HEK293 (cell line): ENCODE results near the gene ENTREP3.

Source experiments
- CTCF ChIA-PET: fragments of 350-600 bp; formaldehyde crosslinking; extraction: SDS; loops from one replicate; lab custom pipeline; 2021; ENCODE audit warnings: antibody characterized with exemption; lab: Yijun Ruan, JAX
- POLR2A ChIA-PET: fragments of 300-600 bp; formaldehyde crosslinking; extraction: SDS; loops from one replicate; lab custom pipeline; 2020; ENCODE audit warnings: antibody characterized with exemption, inconsistent platforms; lab: Yijun Ruan, JAX
- H3K27ac ChIP-seq: fragments of 200-500 bp; sonication (Bioruptor generic); 2 replicates; pipeline ENCODE4 v1.5.1; 2014; ENCODE audit warnings: low read depth, low read length, control low read depth, inconsistent platforms; ENCODE audit errors: extremely low read depth
- H3K36me3 ChIP-seq, 2 experiments: fragments of 200-500 bp in 1 of 2; sonication (Bioruptor generic) in 1 of 2; 1 replicate in 1 of 2; 2 replicates in 1 of 2; pipeline ENCODE4 v1.5.1; 2014 to 2017; ENCODE audit warnings: inconsistent platforms in 2 of 2, low read length in 2 of 2; ENCODE audit not compliant: control insufficient read depth in 2 of 2, insufficient read depth in 1 of 2
- H3K4me1 ChIP-seq: fragments of 200-500 bp; sonication (Bioruptor generic); 2 replicates; pipeline ENCODE4 v1.5.1; 2014; ENCODE audit warnings: mild to moderate bottlenecking, low read length, inconsistent platforms; ENCODE audit not compliant: control insufficient read depth, insufficient read depth
- H3K4me3 ChIP-seq: 2 replicates; pipeline ENCODE4 v1.5.1; 2011; ENCODE audit warnings: low read depth, mild to moderate bottlenecking, control low read depth, low read length, moderate library complexity
- H3K9me3 ChIP-seq: fragments of 200-500 bp; sonication (Bioruptor generic); 2 replicates; pipeline ENCODE4 v1.5.1; 2014; ENCODE audit warnings: low read depth, low read length, inconsistent platforms; ENCODE audit not compliant: control insufficient read depth, insufficient read depth
- EGR2 ChIP-seq: fragments of 450-650 bp; formaldehyde crosslinking; IDR thresholded peaks from 2 replicates; pipeline ENCODE4 v1.5.1; 2016; ENCODE audit warnings: low read depth, missing biosample characterization, missing genetic modification characterization
- ELK4 ChIP-seq: IDR thresholded peaks from 2 replicates; pipeline ENCODE4 v1.6.1; 2011; ENCODE audit warnings: mild to moderate bottlenecking, low read depth, low read length, borderline replicate concordance
- GLI2 ChIP-seq: fragments of 450-650 bp; formaldehyde crosslinking; IDR thresholded peaks from 2 replicates; pipeline ENCODE4; 2017; ENCODE audit warnings: missing biosample characterization, missing genetic modification characterization, low read depth, borderline replicate concordance
- OSR2 ChIP-seq: fragments of 450-650 bp; formaldehyde crosslinking; IDR thresholded peaks from 2 replicates; pipeline ENCODE4 v1.5.1; 2016; ENCODE audit warnings: missing biosample characterization, missing genetic modification characterization
- RBAK ChIP-seq: fragments of 450-650 bp; formaldehyde crosslinking; IDR thresholded peaks from 2 replicates; pipeline ENCODE4 v1.5.1; 2016; ENCODE audit warnings: missing biosample characterization, missing genetic modification characterization
- SCRT1 ChIP-seq: fragments of 450-650 bp; formaldehyde crosslinking; IDR thresholded peaks from 2 replicates; pipeline ENCODE4 v1.5.1; 2016; ENCODE audit warnings: missing biosample characterization, missing genetic modification characterization, borderline replicate concordance
- ZBTB48 ChIP-seq: fragments of 450-650 bp; formaldehyde crosslinking; IDR thresholded peaks from 2 replicates; pipeline ENCODE4 v1.5.1; 2016; ENCODE audit warnings: missing biosample characterization, missing genetic modification characterization
- ZNF184 ChIP-seq: fragments of 450-650 bp; IDR thresholded peaks from 2 replicates; pipeline ENCODE4 v1.5.1; 2018; ENCODE audit warnings: missing biosample characterization, mild to moderate bottlenecking, missing genetic modification characterization
- ZNF2 ChIP-seq: fragments of 450-650 bp; formaldehyde crosslinking; IDR thresholded peaks from 2 replicates; pipeline ENCODE4 v1.5.1; 2016; ENCODE audit warnings: missing biosample characterization, missing genetic modification characterization
- ZNF239 ChIP-seq: fragments of 450-650 bp; formaldehyde crosslinking; IDR thresholded peaks from 2 replicates; pipeline ENCODE4 v1.5.1; 2016; ENCODE audit warnings: missing biosample characterization, missing genetic modification characterization
- ZNF24 ChIP-seq: fragments of 450-650 bp; formaldehyde crosslinking; IDR thresholded peaks from 2 replicates; pipeline ENCODE4 v1.5.1; 2016; ENCODE audit warnings: missing biosample characterization, missing genetic modification characterization
- ZNF280C ChIP-seq: fragments of 450-650 bp; formaldehyde crosslinking; IDR thresholded peaks from 2 replicates; pipeline ENCODE4 v1.5.1; 2016; ENCODE audit warnings: missing biosample characterization, missing genetic modification characterization
- ZNF354C ChIP-seq: fragments of 450-650 bp; formaldehyde crosslinking; IDR thresholded peaks from 2 replicates; pipeline ENCODE4 v1.5.1; 2016; ENCODE audit warnings: missing biosample characterization, missing genetic modification characterization, low read depth, borderline replicate concordance
- ZNF366 ChIP-seq: fragments of 450-650 bp; formaldehyde crosslinking; conservative IDR thresholded peaks from 2 replicates; pipeline ENCODE4 v1.5.1; 2016; ENCODE audit warnings: missing biosample characterization, missing genetic modification characterization
- ZNF391 ChIP-seq: fragments of 450-650 bp; formaldehyde crosslinking; IDR thresholded peaks from 2 replicates; pipeline ENCODE4 v1.5.1; 2016; ENCODE audit warnings: low read depth, missing biosample characterization, missing genetic modification characterization, borderline replicate concordance
- ZNF394 ChIP-seq: fragments of 450-650 bp; formaldehyde crosslinking; IDR thresholded peaks from 2 replicates; pipeline ENCODE4 v1.5.1; 2016; ENCODE audit warnings: missing biosample characterization, missing genetic modification characterization, mild to moderate bottlenecking, moderate library complexity, borderline replicate concordance
- ZNF571 ChIP-seq: fragments of 450-650 bp; formaldehyde crosslinking; IDR thresholded peaks from 2 replicates; pipeline ENCODE4 v1.5.0; 2017; ENCODE audit warnings: missing biosample characterization, missing genetic modification characterization
- ZNF623 ChIP-seq: fragments of 450-650 bp; formaldehyde crosslinking; IDR thresholded peaks from 2 replicates; pipeline ENCODE4 v1.5.1; 2016; ENCODE audit warnings: missing biosample characterization, missing genetic modification characterization
- ZNF747 ChIP-seq: fragments of 450-650 bp; formaldehyde crosslinking; IDR thresholded peaks from 2 replicates; pipeline ENCODE4 v1.5.1; 2016; ENCODE audit warnings: missing biosample characterization, missing genetic modification characterization
- TF ChIP-seq, protein P1 (sequence below): fragments of 450-650 bp; formaldehyde crosslinking; IDR thresholded peaks from 2 replicates; pipeline ENCODE4 v1.5.1; 2016; ENCODE audit warnings: missing biosample characterization, missing genetic modification characterization
- TF ChIP-seq, protein P2 (sequence below): fragments of 450-650 bp; formaldehyde crosslinking; IDR thresholded peaks from 2 replicates; pipeline ENCODE4 v1.5.1; 2016; ENCODE audit warnings: missing biosample characterization, missing genetic modification characterization
- TF ChIP-seq, protein P3 (sequence below): fragments of 450-650 bp; formaldehyde crosslinking; conservative IDR thresholded peaks from 2 replicates; pipeline ENCODE4 v1.5.1; 2016; ENCODE audit warnings: low read depth, missing biosample characterization, missing genetic modification characterization

The ENTREP3 gene

DNA sequence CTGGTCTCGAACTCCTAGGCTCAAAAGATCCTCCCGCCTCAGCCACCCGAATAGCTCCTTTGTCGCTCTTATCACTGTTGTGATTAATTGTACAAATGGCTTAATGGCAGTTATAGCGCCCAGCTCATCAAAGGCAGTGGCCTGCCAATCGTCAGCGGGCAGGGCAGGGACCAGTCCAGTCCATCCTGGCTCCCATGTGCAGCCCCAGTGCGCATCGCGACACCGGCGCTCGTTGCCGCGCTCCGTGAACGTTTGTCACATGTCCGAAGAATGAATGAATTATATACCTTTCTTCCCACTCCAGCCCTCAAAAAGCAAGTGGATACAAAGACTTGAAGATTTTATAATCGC is 28.4 kb downstream of the ENTREP3 start (continued):
- TF ChIP-seq ZNF24 (tag by site-specific recombination) (peak; percentile 99), ZNF394 (tag by site-specific recombination) (0 out of 2 replicates have a peak, but pooled peaks have one; percentile 13), RBAK (tag by site-specific recombination) (no peak), ZNF2 (tag by site-specific recombination) (peak; percentile 84; the same call in 1 of the 2 replicates), ZBTB48 (peak; percentile 62; the same call in 1 of the 2 replicates), ZNF280C (no peak), ZNF391 (tag by site-specific recombination) (peak; percentile 40; the same call in 1 of the 2 replicates), GLI2 (tag by site-specific recombination) (no peak), ELK4 (no peak)
- TF ChIP-seq, all 188 proteins: peak for 15

- ChIA-PET CTCF (interaction anchor here (0.5 to 2.9 kb wide), 21 partner anchors 10 to 770 kb away, joined by 3 to 25 read pairs (median 4); partner anchors contain the start of genes KRTCAP2, MTX1 and THBS3), POLR2A (interaction anchor here (0.6 to 1.8 kb wide), 7 partner anchors 19 to 98 kb away, joined by 3 to 8 read pairs (median 4); partner anchors contain the start of genes SCAMP3 and THBS3)
- H3K4me1 ChIP-seq, result peaks cover 3% of the 10 kb centered on the region
- TF ChIP-seq ZNF391 (tag by site-specific recombination) (peak; percentile 85; the same call in 1 of the 2 replicates), EGR2 (tag by site-specific recombination) (no peak), ZNF623 (tag by site-specific recombination) (no peak), ZNF239 (no peak), ZNF747 (tag by site-specific recombination) (no peak), ZNF366 (tag by site-specific recombination) (peak; percentile 95), ZNF571 (tag by site-specific recombination) (no peak), ZNF354C (no peak), OSR2 (tag by site-specific recombination) (no peak), ZNF184 (no peak), SCRT1 (tag by site-specific recombination) (no peak)
- TF ChIP-seq, protein P1, sequence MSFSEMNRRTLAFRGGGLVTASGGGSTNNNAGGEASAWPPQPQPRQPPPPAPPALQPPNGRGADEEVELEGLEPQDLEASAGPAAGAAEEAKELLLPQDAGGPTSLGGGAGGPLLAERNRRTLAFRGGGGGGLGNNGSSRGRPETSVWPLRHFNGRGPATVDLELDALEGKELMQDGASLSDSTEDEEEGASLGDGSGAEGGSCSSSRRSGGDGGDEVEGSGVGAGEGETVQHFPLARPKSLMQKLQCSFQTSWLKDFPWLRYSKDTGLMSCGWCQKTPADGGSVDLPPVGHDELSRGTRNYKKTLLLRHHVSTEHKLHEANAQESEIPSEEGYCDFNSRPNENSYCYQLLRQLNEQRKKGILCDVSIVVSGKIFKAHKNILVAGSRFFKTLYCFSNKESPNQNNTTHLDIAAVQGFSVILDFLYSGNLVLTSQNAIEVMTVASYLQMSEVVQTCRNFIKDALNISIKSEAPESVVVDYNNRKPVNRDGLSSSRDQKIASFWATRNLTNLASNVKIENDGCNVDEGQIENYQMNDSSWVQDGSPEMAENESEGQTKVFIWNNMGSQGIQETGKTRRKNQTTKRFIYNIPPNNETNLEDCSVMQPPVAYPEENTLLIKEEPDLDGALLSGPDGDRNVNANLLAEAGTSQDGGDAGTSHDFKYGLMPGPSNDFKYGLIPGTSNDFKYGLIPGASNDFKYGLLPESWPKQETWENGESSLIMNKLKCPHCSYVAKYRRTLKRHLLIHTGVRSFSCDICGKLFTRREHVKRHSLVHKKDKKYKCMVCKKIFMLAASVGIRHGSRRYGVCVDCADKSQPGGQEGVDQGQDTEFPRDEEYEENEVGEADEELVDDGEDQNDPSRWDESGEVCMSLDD (tag by site-specific recombination), result 0 out of 2 replicates have a peak, but pooled peaks have one; percentile 36
- TF ChIP-seq, protein P2, sequence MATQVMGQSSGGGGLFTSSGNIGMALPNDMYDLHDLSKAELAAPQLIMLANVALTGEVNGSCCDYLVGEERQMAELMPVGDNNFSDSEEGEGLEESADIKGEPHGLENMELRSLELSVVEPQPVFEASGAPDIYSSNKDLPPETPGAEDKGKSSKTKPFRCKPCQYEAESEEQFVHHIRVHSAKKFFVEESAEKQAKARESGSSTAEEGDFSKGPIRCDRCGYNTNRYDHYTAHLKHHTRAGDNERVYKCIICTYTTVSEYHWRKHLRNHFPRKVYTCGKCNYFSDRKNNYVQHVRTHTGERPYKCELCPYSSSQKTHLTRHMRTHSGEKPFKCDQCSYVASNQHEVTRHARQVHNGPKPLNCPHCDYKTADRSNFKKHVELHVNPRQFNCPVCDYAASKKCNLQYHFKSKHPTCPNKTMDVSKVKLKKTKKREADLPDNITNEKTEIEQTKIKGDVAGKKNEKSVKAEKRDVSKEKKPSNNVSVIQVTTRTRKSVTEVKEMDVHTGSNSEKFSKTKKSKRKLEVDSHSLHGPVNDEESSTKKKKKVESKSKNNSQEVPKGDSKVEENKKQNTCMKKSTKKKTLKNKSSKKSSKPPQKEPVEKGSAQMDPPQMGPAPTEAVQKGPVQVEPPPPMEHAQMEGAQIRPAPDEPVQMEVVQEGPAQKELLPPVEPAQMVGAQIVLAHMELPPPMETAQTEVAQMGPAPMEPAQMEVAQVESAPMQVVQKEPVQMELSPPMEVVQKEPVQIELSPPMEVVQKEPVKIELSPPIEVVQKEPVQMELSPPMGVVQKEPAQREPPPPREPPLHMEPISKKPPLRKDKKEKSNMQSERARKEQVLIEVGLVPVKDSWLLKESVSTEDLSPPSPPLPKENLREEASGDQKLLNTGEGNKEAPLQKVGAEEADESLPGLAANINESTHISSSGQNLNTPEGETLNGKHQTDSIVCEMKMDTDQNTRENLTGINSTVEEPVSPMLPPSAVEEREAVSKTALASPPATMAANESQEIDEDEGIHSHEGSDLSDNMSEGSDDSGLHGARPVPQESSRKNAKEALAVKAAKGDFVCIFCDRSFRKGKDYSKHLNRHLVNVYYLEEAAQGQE, result no peak
- TF ChIP-seq, protein P3, sequence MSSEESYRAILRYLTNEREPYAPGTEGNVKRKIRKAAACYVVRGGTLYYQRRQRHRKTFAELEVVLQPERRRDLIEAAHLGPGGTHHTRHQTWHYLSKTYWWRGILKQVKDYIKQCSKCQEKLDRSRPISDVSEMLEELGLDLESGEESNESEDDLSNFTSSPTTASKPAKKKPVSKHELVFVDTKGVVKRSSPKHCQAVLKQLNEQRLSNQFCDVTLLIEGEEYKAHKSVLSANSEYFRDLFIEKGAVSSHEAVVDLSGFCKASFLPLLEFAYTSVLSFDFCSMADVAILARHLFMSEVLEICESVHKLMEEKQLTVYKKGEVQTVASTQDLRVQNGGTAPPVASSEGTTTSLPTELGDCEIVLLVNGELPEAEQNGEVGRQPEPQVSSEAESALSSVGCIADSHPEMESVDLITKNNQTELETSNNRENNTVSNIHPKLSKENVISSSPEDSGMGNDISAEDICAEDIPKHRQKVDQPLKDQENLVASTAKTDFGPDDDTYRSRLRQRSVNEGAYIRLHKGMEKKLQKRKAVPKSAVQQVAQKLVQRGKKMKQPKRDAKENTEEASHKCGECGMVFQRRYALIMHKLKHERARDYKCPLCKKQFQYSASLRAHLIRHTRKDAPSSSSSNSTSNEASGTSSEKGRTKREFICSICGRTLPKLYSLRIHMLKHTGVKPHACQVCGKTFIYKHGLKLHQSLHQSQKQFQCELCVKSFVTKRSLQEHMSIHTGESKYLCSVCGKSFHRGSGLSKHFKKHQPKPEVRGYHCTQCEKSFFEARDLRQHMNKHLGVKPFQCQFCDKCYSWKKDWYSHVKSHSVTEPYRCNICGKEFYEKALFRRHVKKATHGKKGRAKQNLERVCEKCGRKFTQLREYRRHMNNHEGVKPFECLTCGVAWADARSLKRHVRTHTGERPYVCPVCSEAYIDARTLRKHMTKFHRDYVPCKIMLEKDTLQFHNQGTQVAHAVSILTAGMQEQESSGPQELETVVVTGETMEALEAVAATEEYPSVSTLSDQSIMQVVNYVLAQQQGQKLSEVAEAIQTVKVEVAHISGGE (tag by site-specific recombination), result no peak
Measured at GRCh38 chr1:155226188-155226909, 28.9 kb downstream of the ENTREP3 start.

More at GRCh38 chr1:155226188-155226909, 28.9 kb downstream of the ENTREP3 start:
- peak overlapping the region; percentile 65 for H3K27ac ChIP-seq
- no peaks in the 10 kb centered on the region for H3K9me3 ChIP-seq
- no peaks in the 10 kb centered on the region for H3K36me3 ChIP-seq
- peak overlapping the region; percentile 53 for H3K4me3 ChIP-seq
